GM12891 (cell line): ENCODE measurements around the gene AFG3L2.

Experiments used
- PAX5 ChIP-seq: IDR thresholded peaks from 2 replicates; pipeline ENCODE4 v1.6.1; 2011; ENCODE audit warnings: low read length, moderate library complexity, mild to moderate bottlenecking; ENCODE audit not compliant: insufficient read depth, severe bottlenecking
- POLR2A ChIP-seq: IDR thresholded peaks from 2 replicates; pipeline ENCODE4 v1.6.1; 2011; ENCODE audit warnings: low read depth, low read length, control low read depth
- POLR2AphosphoS5 ChIP-seq: IDR thresholded peaks from 2 replicates; pipeline ENCODE4 v1.6.1; 2011; ENCODE audit warnings: low read depth, low read length, control low read depth
- TAF1 ChIP-seq: IDR thresholded peaks from 2 replicates; pipeline ENCODE4 v1.6.1; 2011; ENCODE audit warnings: low read depth, low read length, control low read depth

GRCh38 chr18:12296087-12296403 is 81.0 kb downstream of the AFG3L2 start:
- TF ChIP-seq TAF1 (no peak), POLR2AphosphoS5 (no peak), PAX5 (no peak), POLR2A (no peak)
